ENCODE results near the gene HRG.
"Not testable (repeated sequence)": the region's sequence is repeated elsewhere in the genome, so short reads cannot be mapped to it uniquely, and the experiment has no call there.

Gene HRG, protein sequence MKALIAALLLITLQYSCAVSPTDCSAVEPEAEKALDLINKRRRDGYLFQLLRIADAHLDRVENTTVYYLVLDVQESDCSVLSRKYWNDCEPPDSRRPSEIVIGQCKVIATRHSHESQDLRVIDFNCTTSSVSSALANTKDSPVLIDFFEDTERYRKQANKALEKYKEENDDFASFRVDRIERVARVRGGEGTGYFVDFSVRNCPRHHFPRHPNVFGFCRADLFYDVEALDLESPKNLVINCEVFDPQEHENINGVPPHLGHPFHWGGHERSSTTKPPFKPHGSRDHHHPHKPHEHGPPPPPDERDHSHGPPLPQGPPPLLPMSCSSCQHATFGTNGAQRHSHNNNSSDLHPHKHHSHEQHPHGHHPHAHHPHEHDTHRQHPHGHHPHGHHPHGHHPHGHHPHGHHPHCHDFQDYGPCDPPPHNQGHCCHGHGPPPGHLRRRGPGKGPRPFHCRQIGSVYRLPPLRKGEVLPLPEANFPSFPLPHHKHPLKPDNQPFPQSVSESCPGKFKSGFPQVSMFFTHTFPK

DNA sequence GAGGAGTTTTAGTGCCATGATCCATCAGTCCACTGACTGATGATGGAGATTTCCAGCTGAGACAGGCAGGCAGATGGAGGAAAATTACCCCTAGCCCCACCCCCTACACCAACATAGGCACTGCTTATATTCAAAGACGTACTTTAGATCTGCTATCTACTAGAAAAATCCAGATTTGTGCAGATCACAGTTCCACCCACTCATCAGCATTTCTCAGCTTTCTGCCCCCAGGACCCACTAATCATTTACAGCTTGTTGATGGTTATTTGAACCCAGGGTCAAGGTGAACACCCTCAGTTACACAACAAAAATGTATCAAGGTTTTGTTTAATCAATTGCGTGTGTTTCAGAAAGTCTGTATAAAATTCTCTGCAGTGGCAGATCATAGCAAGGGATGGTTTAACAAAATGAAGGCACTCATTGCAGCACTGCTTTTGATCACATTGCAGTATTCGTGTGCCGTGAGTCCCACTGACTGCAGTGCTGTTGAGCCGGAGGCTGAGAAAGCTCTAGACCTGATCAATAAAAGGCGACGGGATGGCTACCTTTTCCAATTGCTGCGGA lies at the start of gene HRG:
Gene HRG, plus strand, starts transcription at position 390 of the 564 bp plus-strand sequence. Its CDS starts 18 bp downstream, at position 408.
- DNase-seq (ENCODE audit: low read depth) = no peak

DNA sequence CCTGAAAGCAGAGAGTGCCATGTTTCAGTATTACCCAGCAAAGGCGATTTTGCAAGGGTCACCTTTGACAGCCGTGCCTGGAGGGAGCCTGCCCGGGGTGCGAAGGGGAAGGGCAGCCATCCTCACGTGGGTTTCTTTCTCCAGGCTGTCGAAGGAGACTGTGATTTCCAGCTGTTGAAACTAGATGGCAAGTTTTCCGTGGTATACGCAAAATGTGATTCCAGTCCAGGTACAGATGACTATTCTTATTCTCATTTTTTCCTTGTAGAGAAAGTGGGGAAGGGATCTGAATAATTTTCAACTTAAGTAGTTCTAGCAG lies 49.6 kb upstream of the HRG start:
- no peak for DNase-seq (ENCODE audit: low read depth)

DNA sequence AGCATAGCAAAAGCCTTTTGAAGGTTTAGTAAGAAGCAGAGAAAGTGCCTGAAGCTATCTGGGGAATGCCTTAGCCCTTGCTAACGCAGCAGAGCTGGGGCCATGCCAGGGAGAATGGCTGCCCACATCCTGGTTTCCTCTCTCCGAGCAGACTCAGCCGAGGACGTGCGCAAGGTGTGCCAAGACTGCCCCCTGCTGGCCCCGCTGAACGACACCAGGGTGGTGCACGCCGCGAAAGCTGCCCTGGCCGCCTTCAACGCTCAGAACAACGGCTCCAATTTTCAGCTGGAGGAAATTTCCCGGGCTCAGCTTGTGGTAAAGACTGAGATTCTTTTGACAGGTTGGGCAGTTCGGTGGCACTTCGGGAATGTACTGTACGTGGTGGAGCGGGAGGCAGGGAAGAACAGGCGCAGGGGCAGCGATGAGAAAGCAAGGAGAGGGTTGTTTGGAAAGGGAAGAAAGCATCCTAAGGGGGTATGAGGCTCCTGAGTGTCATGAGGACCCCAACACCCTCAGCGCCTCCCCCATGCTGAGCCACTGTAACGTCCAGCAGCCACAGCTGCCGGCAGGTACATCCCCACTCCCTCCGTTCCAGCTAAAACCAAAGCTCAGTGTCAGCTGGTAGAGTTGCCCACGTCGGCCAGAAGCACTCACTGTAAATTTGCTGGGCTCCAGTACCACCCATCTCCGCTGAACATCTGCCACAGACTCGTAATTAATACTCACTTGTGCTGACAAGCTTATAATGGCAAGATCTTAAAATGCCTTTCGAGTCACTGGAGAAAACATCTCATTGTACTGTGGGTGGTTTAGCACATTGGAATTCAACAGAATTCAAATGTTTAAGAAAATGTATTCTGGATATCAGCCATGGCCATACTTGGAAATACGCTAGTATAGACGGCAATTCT lies 48.5 kb upstream of the HRG start:
- DNase-seq (ENCODE audit: low read depth) = peak; percentile 76

DNA sequence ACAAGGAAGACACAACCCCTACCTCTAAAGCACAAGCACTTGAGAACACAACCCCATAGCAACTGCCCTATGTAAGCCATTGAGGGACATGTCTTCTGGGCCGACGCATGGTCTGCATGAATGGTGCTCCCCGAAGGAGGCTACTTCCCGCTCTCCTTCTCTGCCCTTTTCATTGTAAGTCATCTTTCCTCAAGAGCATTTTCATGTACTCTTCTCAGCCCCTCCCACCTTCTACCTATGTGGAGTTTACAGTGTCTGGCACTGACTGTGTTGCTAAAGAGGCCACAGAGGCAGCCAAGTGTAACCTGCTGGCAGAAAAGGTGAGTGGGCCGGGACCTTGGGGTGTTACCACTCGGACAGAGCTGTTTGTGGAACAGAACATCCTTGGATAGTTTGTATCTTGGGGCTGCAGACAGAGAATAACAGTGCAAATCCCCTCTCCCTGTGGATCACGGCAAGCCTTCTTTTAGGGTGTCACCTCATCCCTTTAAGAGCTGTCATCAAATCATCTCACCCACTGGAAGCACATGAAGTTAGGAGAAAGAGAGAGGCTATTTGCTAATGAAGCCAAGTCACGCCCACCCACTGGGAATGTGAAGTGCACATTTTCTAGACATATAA lies 47.4 kb upstream of the HRG start:
- DNase-seq (ENCODE audit: low read depth) = no peak

DNA sequence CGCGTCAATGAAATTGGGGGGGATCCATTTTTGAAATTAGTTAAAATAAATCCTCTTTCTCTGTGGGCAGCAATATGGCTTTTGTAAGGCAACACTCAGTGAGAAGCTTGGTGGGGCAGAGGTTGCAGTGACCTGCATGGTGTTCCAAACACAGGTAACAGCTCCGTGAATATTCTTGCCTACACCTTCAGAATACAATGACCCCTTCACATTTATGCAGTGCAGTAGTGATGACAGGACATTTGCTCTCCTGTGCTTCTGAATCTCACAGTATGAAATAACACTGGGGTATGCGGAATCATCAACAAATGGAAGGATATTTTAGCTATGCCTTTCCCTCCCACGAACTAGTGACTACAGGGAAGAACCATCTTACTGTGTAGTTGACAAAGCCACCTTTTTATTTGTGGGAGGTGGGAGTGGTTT lies 46.0 kb upstream of the HRG start:
- DNase-seq (ENCODE audit: low read depth) = no peak

DNA sequence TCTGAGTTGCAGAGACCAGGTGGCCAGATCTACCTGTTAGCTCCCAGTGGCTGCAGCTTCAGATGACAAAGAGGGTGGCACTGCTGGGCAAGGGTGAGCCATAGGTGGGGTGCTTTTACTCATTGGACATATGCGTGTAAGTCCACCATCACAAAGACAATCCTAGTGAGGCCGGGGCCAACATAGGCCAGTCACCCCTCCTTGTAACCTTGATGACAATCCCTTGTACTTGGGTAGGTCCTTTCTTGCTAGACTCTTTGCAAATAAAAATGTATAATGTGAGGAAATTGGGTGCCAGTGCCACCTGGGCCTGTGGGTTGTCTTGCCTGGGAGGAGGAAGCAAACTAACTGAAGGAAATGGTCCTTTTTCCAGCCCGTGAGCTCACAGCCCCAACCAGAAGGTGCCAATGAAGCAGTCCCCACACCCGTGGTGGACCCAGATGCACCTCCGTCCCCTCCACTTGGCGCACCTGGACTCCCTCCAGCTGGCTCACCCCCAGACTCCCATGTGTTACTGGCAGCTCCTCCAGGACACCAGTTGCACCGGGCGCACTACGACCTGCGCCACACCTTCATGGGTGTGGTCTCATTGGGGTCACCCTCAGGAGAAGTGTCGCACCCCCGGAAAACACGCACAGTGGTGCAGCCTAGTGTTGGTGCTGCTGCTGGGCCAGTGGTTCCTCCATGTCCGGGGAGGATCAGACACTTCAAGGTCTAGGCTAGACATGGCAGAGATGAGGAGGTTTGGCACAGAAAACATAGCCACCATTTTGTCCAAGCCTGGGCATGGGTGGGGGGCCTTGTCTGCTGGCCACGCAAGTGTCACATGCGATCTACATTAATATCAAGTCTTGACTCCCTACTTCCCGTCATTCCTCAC lies 45.4 kb upstream of the HRG start:
- DNase-seq (ENCODE audit: low read depth) = no peak

DNA sequence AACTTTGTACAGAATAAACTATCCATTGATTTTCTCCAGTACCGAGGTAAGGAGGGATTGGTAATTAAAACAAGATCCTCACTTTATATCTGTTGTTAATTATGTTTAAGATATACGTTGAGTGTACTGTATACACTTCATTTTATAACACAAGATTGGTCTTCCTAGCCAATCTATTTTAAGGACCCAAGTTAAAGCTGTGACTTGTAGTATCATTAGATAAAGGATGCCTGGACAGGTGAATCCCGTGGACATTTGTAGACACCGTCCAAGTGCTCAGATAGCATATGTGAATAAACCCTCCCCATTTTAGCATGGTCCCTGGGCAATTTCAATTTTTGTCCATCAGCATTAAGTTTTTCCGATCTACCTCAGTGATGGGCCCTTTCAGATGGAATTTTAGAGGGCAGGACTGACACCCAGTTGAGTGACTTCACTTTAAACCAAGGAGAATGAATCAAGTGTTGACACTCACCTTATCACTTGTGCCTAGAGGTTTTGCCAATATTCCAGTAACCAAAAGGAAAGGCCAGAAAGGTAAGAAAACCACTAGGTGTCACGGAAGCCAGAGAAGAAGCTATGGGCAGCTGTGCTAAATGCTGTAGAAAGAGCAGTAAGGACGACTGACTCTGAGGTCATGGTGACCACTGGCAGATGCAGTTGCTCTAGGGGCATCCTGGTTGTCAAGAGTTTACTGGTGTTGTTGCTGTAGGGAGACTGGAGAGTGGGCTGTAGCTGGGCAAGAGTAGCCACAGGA lies 43.7 kb upstream of the HRG start:
- no peak for DNase-seq (ENCODE audit: low read depth)

DNA sequence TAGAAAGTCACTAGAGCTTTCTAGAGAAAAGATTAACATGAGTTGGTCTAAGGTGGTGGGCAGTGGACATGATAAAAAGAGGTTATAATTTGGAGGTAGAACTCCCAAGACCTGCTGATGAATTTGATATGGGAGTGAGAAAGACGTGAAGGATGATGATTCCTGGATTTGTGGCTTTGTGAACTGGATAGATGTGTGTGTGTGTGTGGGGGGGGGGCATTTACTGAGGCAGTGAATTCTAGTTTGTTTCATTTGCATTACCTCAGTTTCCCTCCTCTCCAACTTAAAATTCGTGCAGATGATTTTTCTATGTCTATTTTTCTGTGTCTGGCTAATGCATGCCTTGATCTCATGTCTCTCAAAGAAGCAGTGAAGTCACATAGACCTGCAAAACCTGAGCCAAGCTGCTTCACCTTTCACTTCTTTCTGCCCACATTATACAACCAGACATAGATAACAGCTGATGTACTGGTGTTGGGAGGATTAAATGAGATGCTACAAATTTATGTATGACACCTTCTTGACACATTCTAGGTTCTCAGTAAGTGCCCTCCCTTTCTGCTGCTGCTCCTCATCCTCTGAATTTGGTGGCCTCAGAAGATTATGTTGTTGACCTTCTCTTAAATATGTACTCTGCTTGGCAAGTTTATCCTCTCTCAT lies 43.0 kb upstream of the HRG start:
- DNase-seq (ENCODE audit: low read depth) = no peak

DNA sequence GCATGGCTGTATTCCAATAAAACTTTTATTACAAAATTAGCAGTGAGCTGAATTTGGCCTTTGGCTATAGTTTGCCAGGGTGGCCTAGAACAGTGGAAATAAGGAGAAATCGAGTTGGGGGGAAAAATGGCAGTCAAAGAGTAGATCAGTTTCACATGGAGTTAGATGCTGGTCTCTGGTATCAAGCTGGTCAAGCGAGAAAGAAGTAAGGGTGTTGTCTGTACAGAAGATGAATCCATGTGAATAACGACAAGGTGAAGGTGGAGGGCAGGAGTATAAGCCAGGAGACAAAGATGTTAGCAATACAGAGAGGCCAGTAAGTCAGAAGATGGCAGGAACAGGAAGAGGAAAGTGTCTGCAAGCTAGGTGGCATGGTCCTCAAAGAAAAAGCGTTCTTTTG lies 41.2 kb upstream of the HRG start:
- DNase-seq (ENCODE audit: low read depth) = no peak

DNA sequence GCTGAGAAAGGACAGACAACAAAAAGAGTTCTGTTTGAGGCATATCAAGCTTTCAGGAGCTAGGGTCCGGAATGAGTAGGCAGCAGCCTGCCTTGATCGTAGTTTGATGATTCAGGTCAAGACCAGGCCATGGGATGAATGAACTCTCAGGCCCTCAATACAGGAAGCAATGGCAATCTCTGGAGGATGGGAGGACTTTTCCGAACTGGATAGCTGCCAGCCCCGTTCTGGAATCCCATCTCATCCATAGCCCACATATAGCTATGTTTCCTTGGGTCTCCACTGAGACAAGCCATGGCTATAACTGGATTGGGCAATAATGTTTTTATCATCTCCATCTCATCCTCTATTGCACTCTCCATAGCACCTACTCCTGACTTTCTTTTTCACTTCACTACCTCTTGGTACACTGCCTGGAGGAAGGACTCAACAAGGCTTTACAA lies 40.2 kb upstream of the HRG start:
- DNase-seq (ENCODE audit: low read depth) = no peak

DNA sequence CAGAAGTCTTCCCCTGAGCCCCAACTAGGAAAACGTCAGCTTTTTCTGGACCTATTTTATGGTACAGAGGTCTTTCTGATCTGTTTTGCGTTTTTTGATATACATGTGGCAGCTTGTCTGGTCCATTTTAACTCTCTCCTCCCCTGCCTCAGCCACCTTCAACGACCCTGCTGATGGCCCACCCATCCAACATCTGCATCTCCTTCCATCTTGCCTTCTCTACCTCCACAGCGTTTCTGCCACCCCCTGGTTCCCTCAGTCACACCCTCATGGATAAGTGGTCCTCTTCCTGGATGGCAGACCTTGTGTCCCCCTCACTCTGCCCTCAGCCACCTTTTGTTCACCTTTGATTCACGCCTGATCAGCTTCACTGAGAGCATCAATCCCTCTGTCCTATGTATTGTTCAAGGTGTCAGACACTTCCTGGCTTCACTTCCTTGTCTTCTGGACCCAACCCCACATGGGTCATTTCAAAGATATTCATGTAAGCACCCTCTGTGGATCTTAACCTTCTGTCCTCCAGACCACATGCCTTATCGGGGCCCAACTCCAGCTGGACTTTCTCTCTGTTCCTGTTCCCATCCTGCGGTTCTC lies 39.5 kb upstream of the HRG start:
- DNase-seq (ENCODE audit: low read depth) = no peak

DNA sequence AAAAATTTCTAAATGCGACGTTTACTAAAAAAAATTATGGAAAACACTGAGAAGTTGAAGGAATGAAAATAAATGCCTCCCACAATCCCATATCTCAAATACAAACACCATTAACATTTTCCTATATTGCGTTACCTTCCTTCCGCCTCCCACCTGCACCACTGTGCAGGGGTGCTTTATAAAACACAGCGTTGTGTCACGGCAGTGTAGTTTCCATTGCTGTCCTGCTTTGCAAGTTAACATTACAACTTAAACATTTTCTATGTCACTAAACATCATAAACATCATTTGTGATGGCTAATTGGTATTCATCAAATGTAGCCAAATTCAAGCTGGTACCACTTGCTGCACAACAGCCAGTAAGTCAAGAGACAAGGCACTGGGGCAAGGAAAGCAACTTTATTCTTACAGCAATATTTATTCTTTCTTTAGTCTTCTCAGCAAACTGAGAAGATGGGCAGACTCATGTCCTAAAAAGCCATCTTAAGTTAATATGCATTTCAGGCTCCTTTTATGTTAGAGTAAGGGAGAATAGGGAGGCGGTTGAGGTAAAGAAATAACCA lies 37.9 kb upstream of the HRG start:
- no peak for DNase-seq (ENCODE audit: low read depth)

DNA sequence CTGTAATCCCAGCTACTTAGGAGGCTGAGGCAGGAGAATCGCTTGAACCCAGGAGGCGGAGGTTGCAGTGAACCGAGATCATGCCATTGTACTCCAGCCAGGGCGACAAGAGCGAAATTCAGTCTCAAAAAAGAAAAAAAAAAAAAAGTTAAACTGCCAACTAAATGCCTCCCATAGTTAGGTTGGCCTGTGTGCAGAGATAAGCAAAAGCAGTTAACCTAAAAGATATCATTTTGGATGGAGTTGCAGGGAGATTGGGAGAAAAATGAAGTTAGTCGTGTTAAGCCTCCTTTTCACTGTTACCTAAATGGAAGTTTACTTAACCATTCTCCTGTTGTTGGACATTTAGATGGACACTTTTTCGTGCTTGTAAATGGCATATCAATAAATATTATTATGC lies 37.1 kb upstream of the HRG start:
- no peak for DNase-seq (ENCODE audit: low read depth)

DNA sequence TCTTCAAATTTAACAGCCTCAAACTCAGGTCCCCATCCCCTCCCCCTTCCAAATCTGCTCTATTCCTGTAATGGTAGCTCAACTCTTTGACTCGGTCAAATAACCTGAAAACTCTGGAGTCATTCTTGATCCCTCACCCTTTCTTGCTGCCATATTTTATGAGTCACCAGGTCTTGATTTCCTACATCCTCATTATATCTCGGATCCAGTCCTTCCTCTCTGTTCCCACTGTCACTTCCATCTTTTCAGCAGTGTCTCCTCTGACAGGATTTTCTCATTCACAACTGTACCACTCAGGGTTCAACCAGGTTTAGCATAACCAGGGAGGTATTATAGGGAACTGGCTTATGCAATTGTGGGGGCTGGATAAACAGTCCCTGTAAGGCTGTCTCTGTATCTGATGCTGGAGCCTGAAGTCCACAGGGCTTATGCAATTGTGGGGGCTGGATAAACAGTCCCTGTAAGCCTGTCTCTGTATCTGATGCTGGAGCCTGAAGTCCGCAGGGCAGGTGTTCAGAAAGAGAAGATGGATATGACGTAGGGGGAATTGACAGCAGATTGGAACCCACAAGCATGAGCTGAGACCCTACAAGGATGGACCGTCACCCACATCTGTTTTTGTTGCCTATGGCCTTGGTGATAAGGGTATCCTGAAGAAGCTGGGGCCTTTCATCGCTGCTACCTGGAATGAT lies 34.7 kb upstream of the HRG start:
- no peak for DNase-seq (ENCODE audit: low read depth)

DNA sequence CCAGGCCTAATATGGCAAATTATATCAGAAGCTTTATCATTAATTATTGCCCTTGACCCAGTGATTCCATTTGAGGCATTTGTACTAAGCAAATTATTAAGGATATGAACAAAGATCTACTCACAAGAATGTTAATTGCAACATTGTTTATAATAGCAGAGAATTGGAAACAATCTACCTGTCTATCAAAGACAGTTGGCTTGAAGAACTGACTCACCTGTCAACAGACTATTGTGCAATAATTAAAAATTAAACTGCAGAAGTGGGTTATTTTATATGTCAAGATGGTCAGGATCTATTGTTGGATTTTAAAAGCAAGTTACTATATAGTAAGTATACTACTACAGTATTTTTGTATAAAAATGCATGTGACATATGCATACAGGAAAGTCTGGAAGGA lies 32.3 kb upstream of the HRG start:
- DNase-seq (ENCODE audit: low read depth) = no peak

DNA sequence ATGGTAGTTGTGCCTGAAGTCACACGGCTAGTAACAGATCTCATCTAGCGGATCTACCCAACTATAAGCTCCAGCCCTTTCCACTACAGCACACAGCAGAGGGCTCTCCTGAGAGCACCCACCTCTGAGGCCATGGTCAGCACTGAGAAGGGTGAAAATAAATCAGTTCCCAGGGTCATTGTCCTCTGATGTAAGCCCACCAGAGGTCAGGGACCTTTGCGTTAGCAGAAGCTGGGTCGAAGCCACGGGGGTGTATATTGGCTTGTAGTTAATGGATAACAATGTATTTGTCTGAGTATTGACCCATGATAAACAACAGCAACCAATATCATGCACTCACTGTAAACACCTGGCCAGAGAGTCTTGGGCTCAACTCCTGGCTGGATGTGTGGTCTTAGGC lies 31.6 kb upstream of the HRG start:
- DNase-seq (ENCODE audit: low read depth) = not testable (repeated sequence)

DNA sequence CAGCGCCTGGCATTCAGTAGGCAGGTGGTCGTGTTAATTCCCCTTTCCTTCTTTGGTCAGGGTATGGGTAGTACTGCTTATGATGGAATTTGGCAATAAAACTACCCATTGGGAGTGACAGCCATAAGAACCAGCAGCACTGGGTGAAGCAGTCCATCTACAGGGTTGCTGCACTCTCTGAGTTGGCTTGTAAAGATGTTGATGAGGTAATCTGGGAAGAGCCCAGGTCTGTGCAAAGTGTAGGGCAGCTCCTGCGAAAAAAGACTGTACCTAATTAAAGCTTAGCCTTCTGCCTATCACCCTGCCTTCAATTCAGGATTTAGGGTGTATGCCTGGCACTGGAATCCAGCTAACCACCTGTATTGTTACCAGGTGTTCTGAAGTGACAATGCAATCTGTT lies 30.3 kb upstream of the HRG start:
- DNase-seq (ENCODE audit: low read depth) = no peak

DNA sequence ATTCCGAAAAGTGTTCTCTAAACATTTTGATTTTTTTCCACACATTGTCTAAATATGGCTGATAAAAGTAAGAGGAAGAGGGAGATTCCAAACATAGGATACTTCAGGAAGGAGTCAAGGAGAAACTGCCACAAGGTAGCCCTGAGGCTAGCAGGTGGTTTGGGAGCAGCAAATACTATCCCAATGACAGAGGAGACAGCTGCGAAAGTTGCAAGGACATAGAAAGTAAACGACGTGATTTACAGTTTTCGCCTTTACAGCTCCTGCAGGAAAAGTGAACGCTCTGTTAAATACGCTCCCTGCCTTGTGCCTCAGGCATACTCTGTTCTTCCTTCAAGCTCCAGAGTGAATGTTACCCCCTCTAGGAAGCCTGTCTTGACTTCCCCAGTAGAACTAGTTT lies 29.3 kb upstream of the HRG start:
- no peak for DNase-seq (ENCODE audit: low read depth)

DNA sequence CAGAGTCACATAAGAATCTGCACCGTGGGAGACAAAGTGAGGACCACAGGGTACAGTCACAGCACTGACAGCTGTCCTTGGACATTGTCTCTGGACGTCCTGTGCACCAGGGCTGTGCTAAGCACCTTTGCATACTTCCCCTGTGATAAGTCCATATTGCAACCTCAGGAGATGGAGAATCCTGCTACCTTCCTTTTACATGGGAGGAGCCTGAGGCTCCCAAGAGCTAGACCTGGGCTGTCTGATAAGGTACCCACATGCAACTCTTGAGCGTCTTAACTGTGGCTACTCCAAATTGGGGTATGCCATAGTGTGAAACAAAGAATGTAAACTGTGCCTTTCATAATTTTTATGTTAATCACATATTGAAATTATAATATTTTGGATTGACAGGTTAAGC lies 28.1 kb upstream of the HRG start:
- DNase-seq (ENCODE audit: low read depth) = no peak
